Measurements from ENCODE around the gene LENEP. TPM values are rescaled to one million over a fixed set of nuclear protein-coding genes. Genes with fewer than 3 reads are reported as not detected.
"Not testable (repeated sequence)": the region's sequence is repeated elsewhere in the genome, so short reads cannot be mapped to it uniquely, and the experiment has no call there.

The LENEP gene
- total RNA-seq, 1 experiment from 2014 or later, result 0.42 TPM

DNA sequence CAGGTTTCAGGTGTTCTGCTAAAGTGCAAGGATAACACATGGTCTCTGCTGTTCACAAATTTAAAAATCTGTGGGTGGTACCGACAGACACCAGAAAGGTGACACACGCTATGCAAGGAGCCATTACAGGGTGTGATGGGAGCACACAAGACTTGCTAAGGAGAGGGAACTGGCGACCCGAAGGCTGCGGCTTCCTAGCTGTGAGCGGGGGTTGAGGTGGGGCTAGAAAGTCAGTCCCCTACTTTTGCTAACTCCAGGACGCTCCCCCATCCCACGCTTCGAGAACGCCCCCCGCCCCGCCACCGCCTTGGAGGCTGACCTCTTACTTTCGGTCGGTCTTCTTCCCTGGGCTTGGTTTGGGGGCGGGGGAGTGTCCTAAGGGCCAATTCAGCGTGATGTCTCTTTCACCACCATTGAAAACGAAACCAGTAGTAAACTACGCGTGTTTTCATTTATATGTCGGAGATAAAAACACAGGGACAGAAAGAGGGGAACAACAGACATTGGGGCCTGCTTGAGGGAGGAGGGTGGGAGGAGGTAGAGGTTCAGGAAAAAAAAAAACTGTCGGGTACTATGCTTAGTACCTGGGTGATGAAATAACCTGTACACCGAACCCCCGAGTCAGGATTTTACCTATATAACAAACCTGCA lies 17.9 kb upstream of the LENEP start:
- Histone ChIP-seq H3K9me3 (ENCODE audit: control insufficient read depth in 1 of 2, insufficient read depth in 1 of 2, low read depth in 1 of 2, low read length in 2 of 2) (no peaks in the 10 kb centered on the region), H3K4me2 (ENCODE audit: low read length) (peak overlapping the region; percentile 90), H3K27ac (ENCODE audit: low read depth, low read length) (peak overlapping the region; percentile 86), H3K4me3 (replicated peaks in 1 of 2; ENCODE audit: low read depth in 1 of 2, low read length in 2 of 2) (peak overlapping the region; percentile 61 to 70), H2AFZ (ENCODE audit: low read depth, low read length, poor library complexity, severe bottlenecking) (no peak overlapping the region), H4K20me1 (ENCODE audit: insufficient read depth) (no peaks in the 10 kb centered on the region), H3K9ac (ENCODE audit: low read length) (peak overlapping the region; percentile 86), H3K79me2 (ENCODE audit: insufficient read depth, low read length) (peaks cover 81% of the 10 kb centered on the region), H3K36me3 (ENCODE audit: control insufficient read depth in 1 of 2, insufficient read depth in 2 of 2, low read length in 2 of 2) (peaks cover 9 to 20% of the 10 kb centered on the region in 2 experiments), H3K27me3 (ENCODE audit: insufficient read depth, low read length) (no peaks in the 10 kb centered on the region), H3K9me2 (ENCODE audit: insufficient read depth) (no peaks in the 10 kb centered on the region), H3K4me1 (ENCODE audit: control insufficient read depth in 1 of 2, insufficient read depth in 2 of 2, low read length in 2 of 2) (peaks cover 28 to 56% of the 10 kb centered on the region in 2 experiments)
- CTCF ChIA-PET, result no interaction called here
- RAD21 ChIA-PET (ENCODE audit: low non-redundant PET in 1 of 2, low total read pairs in 2 of 2, uncharacterized antibody in 2 of 2, unreplicated experiment in 2 of 2), result no interaction called here
- DNase-seq (ENCODE audit: low read depth, low spot score), result no peak
- TF ChIP-seq SIN3A (IDR thresholded peaks at IDR 0.05; ENCODE audit: low read depth) (no peak), POLR2AphosphoS5 (IDR thresholded peaks at IDR 0.05; ENCODE audit: low read depth, low read length) (no peak; the same call in 1 of the 2 replicates), SP1 (IDR thresholded peaks at IDR 0.05; ENCODE audit: low read depth) (no peak), FOSL1 (IDR thresholded peaks at IDR 0.05; ENCODE audit: low read depth) (no peak), YY1 (IDR thresholded peaks at IDR 0.05; ENCODE audit: extremely low read depth, insufficient replicate concordance, low read depth, low read length) (no peak), CTCF (IDR thresholded peaks at IDR 0.05 in 2 of 3, conservative IDR thresholded peaks at IDR 0.05 in 1 of 3; ENCODE audit: borderline replicate concordance in 1 of 3, insufficient read depth in 1 of 3, low read depth in 2 of 3, low read length in 2 of 3) (no peak), JUND (IDR thresholded peaks at IDR 0.05) (no peak), CEBPB (IDR thresholded peaks at IDR 0.05; ENCODE audit: low read depth) (no peak), ZFX (IDR thresholded peaks at IDR 0.05) (no peak), ELF1 (IDR thresholded peaks at IDR 0.05; ENCODE audit: borderline replicate concordance, low read depth) (no peak), EZH2phosphoT487 (IDR thresholded peaks at IDR 0.05; ENCODE audit: borderline replicate concordance) (no peak)
- BruUV-seq (replicated peaks), result TSS peak; percentile 66
- ATAC-seq, result no peak
- intact Hi-C loops (cut with micrococcal nuclease), result no loop called here
- POLR2A ChIA-PET, result interaction anchor here (1.0 to 1.1 kb wide), 2 partner anchors 8 to 26 kb away, joined by 3 read pairs; partner anchors contain the start of gene FLAD1

GRCh38 chr1:154977762-154978161 lies 15.6 kb upstream of the LENEP start:
- CTCF ChIA-PET; RAD21 ChIA-PET (ENCODE audit: low non-redundant PET in 1 of 2, low total read pairs in 2 of 2, uncharacterized antibody in 2 of 2, unreplicated experiment in 2 of 2); H3K9me2 ChIP-seq (ENCODE audit: insufficient read depth); H3K4me2 ChIP-seq (ENCODE audit: low read length); H3K27ac ChIP-seq (ENCODE audit: low read depth, low read length); ATAC-seq; H3K9me3 ChIP-seq (ENCODE audit: control insufficient read depth in 1 of 2, insufficient read depth in 1 of 2, low read depth in 1 of 2, low read length in 2 of 2); H3K27me3 ChIP-seq (ENCODE audit: insufficient read depth, low read length); DNase-seq (ENCODE audit: low read depth, low spot score); H4K20me1 ChIP-seq (ENCODE audit: insufficient read depth); BruUV-seq (replicated peaks); intact Hi-C loops (cut with micrococcal nuclease); H2AFZ ChIP-seq (ENCODE audit: low read depth, low read length, poor library complexity, severe bottlenecking); H3K4me3 ChIP-seq (replicated peaks in 1 of 2; ENCODE audit: low read depth in 1 of 2, low read length in 2 of 2); H3K9ac ChIP-seq (ENCODE audit: low read length): not testable (repeated sequence)
- H3K79me2 ChIP-seq (ENCODE audit: insufficient read depth, low read length), result peaks cover 68% of the 10 kb centered on the region
- POLR2A ChIA-PET, result interaction anchor here (1.1 kb wide), 1 partner anchor 10 kb away, joined by 3 read pairs; no protein-coding TSS in a partner anchor
- H3K36me3 ChIP-seq (ENCODE audit: control insufficient read depth in 1 of 2, insufficient read depth in 2 of 2, low read length in 2 of 2), result peaks cover 11 to 27% of the 10 kb centered on the region in 2 experiments
- peaks cover 16 to 40% of the 10 kb centered on the region in 2 experiments; a peak in 3 of 4 replicates for H3K4me1 ChIP-seq (ENCODE audit: control insufficient read depth in 1 of 2, insufficient read depth in 2 of 2, low read length in 2 of 2)

Measured in HCT116 (cell line).